IMR-90 (cell line): ENCODE results near the gene CTNND2. TPM values are rescaled to one million over a fixed set of nuclear protein-coding genes. Genes with fewer than 3 reads are reported as not detected.

Source experiments
- ATAC-seq: fragments of 200-7000 bp; cut with Tn5 transposase; 2 replicates; pipeline ENCODE4 v1.9.1; 2020; ENCODE audit warnings: low read depth, mild to moderate bottlenecking, moderate library complexity
- BruUV-seq: library from RNA; stranded (reverse); fragments of 400-500 nt; replicated peaks from 2 replicates; lab custom pipeline; 2021; lab: Mats Ljungman, UMichigan
- CTCF ChIA-PET: fragments of 300-600 bp; formaldehyde crosslinking; extraction: SDS; loops from one replicate; lab custom pipeline; 2021; ENCODE audit warnings: antibody characterized with exemption; lab: Yijun Ruan, JAX
- POLR2A ChIA-PET: fragments of 300-600 bp; sonication (Branson Sonifier 250); formaldehyde crosslinking; loops from one replicate; lab custom pipeline; 2022; ENCODE audit warnings: antibody characterized with exemption; ENCODE audit not compliant: unreplicated experiment; lab: Charles Lee
- DNase-seq: peaks from one replicate; pipeline ENCODE4 v3.0.0; 2013
- H2AFZ ChIP-seq: replicated peaks from 2 replicates; pipeline ENCODE3; 2013; ENCODE audit warnings: low read length, mild to moderate bottlenecking; ENCODE audit not compliant: poor library complexity
- H2AK5ac ChIP-seq: 2 replicates; pipeline ENCODE4 v1.6.1; 2013; ENCODE audit warnings: low read depth, low read length, inconsistent platforms
- H2AK9ac ChIP-seq: replicated peaks from 2 replicates; pipeline ENCODE3; 2013; ENCODE audit warnings: mild to moderate bottlenecking, low read depth, low read length, moderate library complexity; ENCODE audit not compliant: poor library complexity
- H2BK120ac ChIP-seq: 2 replicates; pipeline ENCODE4 v1.6.1; 2013; ENCODE audit warnings: low read depth, low read length, inconsistent platforms
- H2BK15ac ChIP-seq: 3 replicates; pipeline ENCODE4 v1.6.1; 2013; ENCODE audit warnings: low read depth, low read length, inconsistent platforms
- H2BK20ac ChIP-seq: 2 replicates; pipeline ENCODE4 v1.6.1; 2013; ENCODE audit warnings: low read depth, mild to moderate bottlenecking, inconsistent platforms, low read length, moderate library complexity
- H2BK5ac ChIP-seq: 2 replicates; pipeline ENCODE4 v1.6.1; 2013; ENCODE audit warnings: mild to moderate bottlenecking, low read depth, low read length, inconsistent platforms; ENCODE audit not compliant: poor library complexity, severe bottlenecking
- H3K14ac ChIP-seq: replicated peaks from 2 replicates; pipeline ENCODE4 v1.6.1; 2013; ENCODE audit warnings: low read depth, low read length, inconsistent platforms
- H3K18ac ChIP-seq: 2 replicates; pipeline ENCODE4 v1.6.1; 2013; ENCODE audit warnings: low read depth, low read length, control low read depth
- H3K23ac ChIP-seq: 2 replicates; pipeline ENCODE4 v1.6.1; 2013; ENCODE audit warnings: low read depth, low read length, inconsistent platforms
- H3K27ac ChIP-seq: 2 replicates; pipeline ENCODE4 v1.5.1; 2013; ENCODE audit warnings: mild to moderate bottlenecking, control low read depth, low read length; ENCODE audit not compliant: insufficient read depth
- H3K27me3 ChIP-seq: 2 replicates; pipeline ENCODE4 v1.6.1; 2013; ENCODE audit warnings: low read length; ENCODE audit not compliant: control insufficient read depth, insufficient read depth
- H3K36me3 ChIP-seq: 2 replicates; pipeline ENCODE4 v1.6.1; 2013; ENCODE audit warnings: low read length, mixed read lengths; ENCODE audit not compliant: control insufficient read depth, insufficient read depth
- H3K4ac ChIP-seq: 2 replicates; pipeline ENCODE4 v1.6.1; 2013; ENCODE audit warnings: low read depth, low read length, inconsistent platforms
- H3K4me1 ChIP-seq: 2 replicates; pipeline ENCODE4 v1.6.1; 2013; ENCODE audit warnings: low read length, mixed read lengths; ENCODE audit not compliant: control insufficient read depth, insufficient read depth
- H3K4me2 ChIP-seq: 2 replicates; pipeline ENCODE4 v1.6.1; 2013; ENCODE audit warnings: low read depth, mild to moderate bottlenecking, control low read depth, low read length, moderate library complexity
- H3K4me3 ChIP-seq: 2 replicates; pipeline ENCODE4 v1.5.1; 2013; ENCODE audit warnings: low read depth, mild to moderate bottlenecking, control low read depth, low read length, moderate library complexity; ENCODE audit not compliant: insufficient read depth
- H3K56ac ChIP-seq: 2 replicates; pipeline ENCODE4 v1.6.1; 2013; ENCODE audit warnings: low read length, inconsistent platforms; ENCODE audit not compliant: insufficient read depth; ENCODE audit errors: extremely low read depth
- H3K79me1 ChIP-seq, 2 experiments: 2 replicates each; pipeline ENCODE4 v1.6.1; 2013; ENCODE audit warnings: low read length in 2 of 2, inconsistent platforms in 1 of 2, low read depth in 1 of 2
- H3K9ac ChIP-seq: 2 replicates; pipeline ENCODE4 v1.6.1; 2013; ENCODE audit warnings: low read depth, low read length, control low read depth
- H3K9me1 ChIP-seq: 2 replicates; pipeline ENCODE4 v1.6.1; 2013; ENCODE audit warnings: low read length, inconsistent platforms; ENCODE audit not compliant: insufficient read depth
- H3K9me3 ChIP-seq: 2 replicates; pipeline ENCODE4 v1.6.1; 2013; ENCODE audit warnings: low read length; ENCODE audit not compliant: control insufficient read depth, insufficient read depth
- H4K20me1 ChIP-seq: 2 replicates; pipeline ENCODE4 v1.6.1; 2013; ENCODE audit warnings: low read length, inconsistent platforms; ENCODE audit not compliant: insufficient read depth
- H4K5ac ChIP-seq: 2 replicates; pipeline ENCODE4 v1.6.1; 2013; ENCODE audit warnings: mild to moderate bottlenecking, low read depth, low read length, control low read depth
- H4K8ac ChIP-seq, 2 experiments: 2 replicates each; pipeline ENCODE4 v1.6.1; 2013; ENCODE audit warnings: low read depth in 2 of 2, low read length in 2 of 2, control low read depth in 1 of 2, inconsistent platforms in 1 of 2
- H4K91ac ChIP-seq: 2 replicates; pipeline ENCODE4 v1.6.1; 2013; ENCODE audit warnings: low read depth, low read length, inconsistent platforms; ENCODE audit not compliant: insufficient read depth
- BHLHE40 ChIP-seq: fragments of 150-350 bp; IDR thresholded peaks from 2 replicates; pipeline ENCODE4 v1.6.1; 2016; ENCODE audit warnings: mild to moderate bottlenecking, low read depth, low read length
- CEBPB ChIP-seq: IDR thresholded peaks from 2 replicates; pipeline ENCODE4 v1.6.1; 2012; ENCODE audit warnings: low read depth, low read length, improper control_type of control experiment
- ELK1 ChIP-seq: fragments of 150-350 bp; IDR thresholded peaks from 2 replicates; pipeline ENCODE4 v1.6.1; 2016; ENCODE audit warnings: low read depth, mild to moderate bottlenecking, low read length, moderate library complexity, borderline replicate concordance
- MAFK ChIP-seq: IDR thresholded peaks from 2 replicates; pipeline ENCODE4 v1.6.1; 2012; ENCODE audit warnings: low read depth, low read length, improper control_type of control experiment
- MAZ ChIP-seq: IDR thresholded peaks from 2 replicates; pipeline ENCODE4 v1.6.1; 2012; ENCODE audit warnings: low read depth, mild to moderate bottlenecking, low read length, improper control_type of control experiment, moderate library complexity, borderline replicate concordance
- MXI1 ChIP-seq: IDR thresholded peaks from 2 replicates; pipeline ENCODE4 v1.6.1; 2012; ENCODE audit warnings: low read depth, mild to moderate bottlenecking, low read length, moderate library complexity, borderline replicate concordance
- NFE2L2 ChIP-seq: fragments of 150-350 bp; IDR thresholded peaks from 2 replicates; pipeline ENCODE4 v1.6.1; 2016; ENCODE audit warnings: low read depth, mild to moderate bottlenecking, low read length
- POLR2A ChIP-seq: IDR thresholded peaks from 2 replicates; pipeline ENCODE4 v1.6.1; 2012; ENCODE audit warnings: mild to moderate bottlenecking, low read depth, low read length
- RAD21 ChIP-seq: IDR thresholded peaks from 2 replicates; pipeline ENCODE4 v1.6.1; 2012; ENCODE audit warnings: low read length, improper control_type of control experiment
- RCOR1 ChIP-seq: IDR thresholded peaks from 2 replicates; pipeline ENCODE4 v1.6.1; 2012; ENCODE audit warnings: mild to moderate bottlenecking, low read length, improper control_type of control experiment; ENCODE audit not compliant: insufficient replicate concordance
- RFX5 ChIP-seq: IDR thresholded peaks from 2 replicates; pipeline ENCODE4 v1.8.0; 2012; ENCODE audit warnings: low read depth, mild to moderate bottlenecking, low read length, moderate library complexity
- USF2 ChIP-seq: fragments of 150-350 bp; IDR thresholded peaks from 2 replicates; pipeline ENCODE4 v1.6.1; 2017; ENCODE audit warnings: mild to moderate bottlenecking, antibody characterized with exemption, low read length, low read depth
- WGBS, 2 experiments: methylation state at CpG; one replicate each; pipeline versions ENCODE4 v1.1.5 to v1.1.7; 2013; ENCODE audit warnings: missing lambda C conversion rate in 2 of 2; ENCODE audit not compliant: insufficient read length in 1 of 2; ENCODE audit errors: extremely low coverage in 2 of 2; 5-methylcytosine and 5-hydroxymethylcytosine counted together
- dilution Hi-C: fragments of 300-500 bp; cut with HindIII; formaldehyde crosslinking; loops from one replicate; pipeline ENCODE4 v1.14.3; 2018; ENCODE audit warnings: low sequenced_read_pairs; ENCODE audit not compliant: unreplicated experiment
- in situ Hi-C: fragments of 300-500 bp; cut with MboI; formaldehyde crosslinking; loops from 3 replicates; pipeline ENCODE4 v1.14.3; 2019; ENCODE audit warnings: low sequenced_read_pairs, inconsistent platforms, mixed read lengths
- intact Hi-C: fragments of 100-400 bp; cut with micrococcal nuclease; formaldehyde crosslinking; loops from 2 replicates; pipeline ENCODE4 v1.10.0; 2022
- polyA plus RNA-seq, 3 experiments: library from polyadenylated mRNA; depleted of rRNA; stranded (reverse); fragments of >200 nt; gene quantifications; 2 replicates each; pipeline ENCODE4 v1.2.3, GENCODE V29; 2012; ENCODE audit warnings: low replicate concordance in 1 of 3
- total RNA-seq: library from RNA; depleted of rRNA; stranded (reverse); fragments of >200 nt; gene quantifications from 2 replicates; pipeline ENCODE4 v1.2.3, GENCODE V29; 2012

CTNND2 gene
- total and polyA plus RNA-seq, 2 of the 4 experiments (the other 2 are of a cell fraction) = not detected

GRCh38 chr5:11903614-11904264 is 507 bp downstream of the CTNND2 start:
- Histone ChIP-seq H3K9ac (no peak overlapping the region), H3K56ac (no peak overlapping the region), H2BK120ac (no peak overlapping the region), H4K5ac (no peak overlapping the region), H3K4me3 (no peak overlapping the region), H2AK9ac (no peak overlapping the region), H3K36me3 (no peaks in the 10 kb centered on the region), H4K91ac (no peak overlapping the region), H3K27ac (no peak overlapping the region), H3K4me1 (no peaks in the 10 kb centered on the region), H3K14ac (no peak overlapping the region), H3K27me3 (peaks cover 16% of the 10 kb centered on the region), H2BK20ac (no peak overlapping the region), H3K79me1 (no peaks in the 10 kb centered on the region), H4K8ac (no peak overlapping the region), H2AK5ac (no peak overlapping the region), H4K20me1 (no peaks in the 10 kb centered on the region), H3K4ac (no peak overlapping the region), H3K18ac (no peak overlapping the region), H3K9me1 (no peaks in the 10 kb centered on the region), H3K4me2 (no peak overlapping the region), H2AFZ (peak overlapping the region; percentile 72), H2BK15ac (no peak overlapping the region), H3K23ac (no peak overlapping the region), H3K9me3 (no peaks in the 10 kb centered on the region), H2BK5ac (no peak overlapping the region)
- dilution Hi-C loops (no loop called here), intact Hi-C loops (no loop called here), in situ Hi-C loops (no loop called here)
- whole genome bisulfite sequencing, 2 experiments = 7% methylated on average over 24 of the region's 97 CpGs; no CpG with 5 or more reads in 1 of the 2 experiments
- ATAC-seq = peak; percentile 57
- POLR2A ChIA-PET = no interaction called here
- CTCF ChIA-PET = no interaction called here
- DNase-seq = no peak
- no TSS peak for BruUV-seq
- TF ChIP-seq RCOR1 = no peak
- no peak for TF ChIP-seq MAZ
- TF ChIP-seq USF2 = no peak
- TF ChIP-seq ELK1 = no peak
- no peak for TF ChIP-seq RAD21
- TF ChIP-seq MAFK = no peak
- TF ChIP-seq CEBPB = no peak
- no peak for TF ChIP-seq MXI1
- no peak for TF ChIP-seq BHLHE40
- no peak for TF ChIP-seq NFE2L2
- no peak for TF ChIP-seq RFX5
- no peak for TF ChIP-seq POLR2A
